GM20431 (cell line): Measurements from ENCODE around the gene C1QTNF8.

Experiments used
- in situ Hi-C: fragments of 300-500 bp; cut with MseI, MboI; formaldehyde crosslinking; loops from one replicate; pipeline ENCODE4 v1.15.0; 2020; ENCODE audit warnings: low sequenced_read_pairs; ENCODE audit not compliant: unreplicated experiment

The C1QTNF8 gene

GRCh38 chr16:1080801-1081733 is 15.0 kb downstream of the C1QTNF8 start:
- in situ Hi-C loops, result no loop called here

- in situ Hi-C loops, result no loop called here
Measured at GRCh38 chr16:1079786-1080525, 16.1 kb downstream of the C1QTNF8 start.

GRCh38 chr16:1079341-1079740 is 16.7 kb downstream of the C1QTNF8 start:
- in situ Hi-C loops, result no loop called here

GRCh38 chr16:1078579-1079021 is 17.4 kb downstream of the C1QTNF8 start:
- in situ Hi-C loops, result no loop called here

GRCh38 chr16:1077877-1078578 is 18.0 kb downstream of the C1QTNF8 start:
- in situ Hi-C loops, result no loop called here

GRCh38 chr16:1076801-1077576 is 19.1 kb downstream of the C1QTNF8 start:
- in situ Hi-C loops, result no loop called here

- in situ Hi-C loops, result no loop called here
Measured at GRCh38 chr16:1075546-1075945, 20.5 kb downstream of the C1QTNF8 start.

GRCh38 chr16:1074379-1074649 is 21.7 kb downstream of the C1QTNF8 start:
- in situ Hi-C loops, result no loop called here

GRCh38 chr16:1073566-1074378 is 22.3 kb downstream of the C1QTNF8 start:
- in situ Hi-C loops, result no loop called here

GRCh38 chr16:1073262-1073558 is 22.8 kb downstream of the C1QTNF8 start:
- in situ Hi-C loops, result no loop called here

- in situ Hi-C loops, result no loop called here
Measured at GRCh38 chr16:1072526-1073261, 23.4 kb downstream of the C1QTNF8 start, which contains the start of gene SSTR5. SSTR5 (plus strand) TSS chr16:1072747; CDS start chr16:1078869, 6,122 bp downstream.

- in situ Hi-C loops, result no loop called here
Measured at GRCh38 chr16:1071561-1072225, 24.4 kb downstream of the C1QTNF8 start.

- in situ Hi-C loops, result no loop called here
Measured at GRCh38 chr16:1070864-1071408, 25.1 kb downstream of the C1QTNF8 start.

- in situ Hi-C loops, result no loop called here
Measured at GRCh38 chr16:1070084-1070863, 25.8 kb downstream of the C1QTNF8 start.

GRCh38 chr16:1069154-1069553 is 26.9 kb downstream of the C1QTNF8 start:
- in situ Hi-C loops, result no loop called here

GRCh38 chr16:1068451-1068850 is 27.6 kb downstream of the C1QTNF8 start:
- in situ Hi-C loops, result no loop called here

GRCh38 chr16:1067629-1068028 is 28.4 kb downstream of the C1QTNF8 start:
- in situ Hi-C loops, result no loop called here
